ENCODE data around the gene EFHC1. TPM values are rescaled to one million over a fixed set of nuclear protein-coding genes. Genes with fewer than 3 reads are reported as not detected.

The EFHC1 gene
- total and polyA plus RNA-seq, 9 donors = 12.1 to 59.5 (median 23.5) TPM

GRCh38 chr6:52499681-52500236 is 79.6 kb downstream of the EFHC1 start:
- DNase-seq = no peak
- Histone ChIP-seq H3K4me3 (no peak overlapping the region), H3K27me3 (no peaks in the 10 kb centered on the region), H3K9me3 (no peaks in the 10 kb centered on the region), H3K4me1 (ENCODE audit: insufficient read depth) (peaks cover 4% of the 10 kb centered on the region), H3K36me3 (no peaks in the 10 kb centered on the region), H3K27ac (no peak overlapping the region)
- TF ChIP-seq CTCF (IDR thresholded peaks at IDR 0.05) (no peak), EP300 (IDR thresholded peaks at IDR 0.05) (no peak), POLR2A (IDR thresholded peaks at IDR 0.05) (no peak)
- intact Hi-C loops (cut with DNase I) = loop anchor here in 1 of 4 donors (10.0 kb wide), 2 partner anchors 75 to 165 kb away; partner anchors contain the start of gene EFHC1
- WGBS, 3 donors = 90 to 94% (median 91%) methylated on average over 11 of the region's 11 CpGs

GRCh38 chr6:52500238-52501129 is 80.3 kb downstream of the EFHC1 start:
- intact Hi-C loops (cut with DNase I) = loop anchor here in 1 of 4 donors (10.0 kb wide), 1 partner anchor 76 kb away; the partner anchor contains the start of gene EFHC1
- Histone ChIP-seq H3K9me3 (no peaks in the 10 kb centered on the region), H3K4me1 (ENCODE audit: insufficient read depth) (peaks cover 4% of the 10 kb centered on the region), H3K4me3 (no peak overlapping the region), H3K27me3 (no peaks in the 10 kb centered on the region), H3K36me3 (no peaks in the 10 kb centered on the region), H3K27ac (no peak overlapping the region)
- DNase-seq = no peak
- WGBS, 3 donors = 71 to 81% (median 78%) methylated on average over 9 of the region's 9 CpGs
- TF ChIP-seq CTCF (IDR thresholded peaks at IDR 0.05) (no peak), EP300 (IDR thresholded peaks at IDR 0.05) (no peak), POLR2A (IDR thresholded peaks at IDR 0.05) (no peak)

GRCh38 chr6:52502306-52503029 is 82.3 kb downstream of the EFHC1 start:
- Histone ChIP-seq H3K4me1 (ENCODE audit: insufficient read depth) (peaks cover 4% of the 10 kb centered on the region), H3K4me3 (no peak overlapping the region), H3K9me3 (no peaks in the 10 kb centered on the region), H3K27me3 (no peaks in the 10 kb centered on the region), H3K36me3 (no peaks in the 10 kb centered on the region), H3K27ac (no peak overlapping the region)
- 80 to 89% (median 83%) methylated on average over 20 of the region's 20 CpGs for WGBS, 3 donors
- DNase-seq = no peak
- TF ChIP-seq POLR2A (IDR thresholded peaks at IDR 0.05) (no peak), CTCF (IDR thresholded peaks at IDR 0.05) (no peak), EP300 (IDR thresholded peaks at IDR 0.05) (no peak)
- intact Hi-C loops (cut with DNase I) = loop anchor here in 1 of 4 donors (10.0 kb wide), 1 partner anchor 78 kb away; the partner anchor contains the start of gene EFHC1

- H3K9me3 ChIP-seq = no peaks in the 10 kb centered on the region
- no peak overlapping the region for H3K27ac ChIP-seq
- H3K4me3 ChIP-seq = no peak overlapping the region
- no peaks in the 10 kb centered on the region for H3K36me3 ChIP-seq
- intact Hi-C loops (cut with DNase I) = loop anchor here in 1 of 4 donors (10.0 kb wide), 1 partner anchor 79 kb away; the partner anchor contains the start of gene EFHC1
- TF ChIP-seq POLR2A (IDR thresholded peaks at IDR 0.05) (no peak), EP300 (IDR thresholded peaks at IDR 0.05) (no peak), CTCF (IDR thresholded peaks at IDR 0.05) (no peak)
- no peak for DNase-seq
- 70 to 77% (median 74%) methylated on average over 5 of the region's 5 CpGs for WGBS, 3 donors
- H3K4me1 ChIP-seq (ENCODE audit: insufficient read depth) = peaks cover 4% of the 10 kb centered on the region
- H3K27me3 ChIP-seq = no peaks in the 10 kb centered on the region
Observed at GRCh38 chr6:52503323-52503747, 83.2 kb downstream of the EFHC1 start.
